ENCODE measurements around the gene ACE.

The ACE gene

DNA sequence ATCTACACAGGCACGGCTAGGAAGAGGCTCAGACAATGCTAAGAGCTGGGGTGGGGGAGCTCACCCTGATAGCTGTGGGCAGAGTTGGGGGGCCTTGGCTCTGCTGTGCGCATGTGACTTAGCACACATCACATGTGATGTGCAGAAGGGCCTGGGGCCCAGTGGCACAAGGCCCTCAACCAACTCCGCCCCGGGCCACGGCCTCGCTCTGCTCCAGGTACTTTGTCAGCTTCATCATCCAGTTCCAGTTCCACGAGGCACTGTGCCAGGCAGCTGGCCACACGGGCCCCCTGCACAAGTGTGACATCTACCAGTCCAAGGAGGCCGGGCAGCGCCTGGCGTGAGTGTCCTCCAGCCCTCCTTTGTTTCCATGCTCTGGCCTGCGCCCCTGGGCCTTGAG, 19.3 kb downstream of the ACE start:
- H3K9ac ChIP-seq = no peak overlapping the region
- no peaks in the 10 kb centered on the region for H3K36me3 ChIP-seq
- no peaks in the 10 kb centered on the region for H3K27me3 ChIP-seq
- no peak overlapping the region for H3K4me3 ChIP-seq
- 0 out of 2 replicates have a peak, but pooled peaks cover 5% of the 10 kb centered on the region for H3K4me1 ChIP-seq
- no peak overlapping the region for H3K4me2 ChIP-seq
- no peaks in the 10 kb centered on the region for H4K20me1 ChIP-seq
- no peak overlapping the region for H3K27ac ChIP-seq
- TF ChIP-seq Cebpa-rat (IDR thresholded peaks at IDR 0.05) = no peak
- no peaks in the 10 kb centered on the region for H3K9me3 ChIP-seq

DNA sequence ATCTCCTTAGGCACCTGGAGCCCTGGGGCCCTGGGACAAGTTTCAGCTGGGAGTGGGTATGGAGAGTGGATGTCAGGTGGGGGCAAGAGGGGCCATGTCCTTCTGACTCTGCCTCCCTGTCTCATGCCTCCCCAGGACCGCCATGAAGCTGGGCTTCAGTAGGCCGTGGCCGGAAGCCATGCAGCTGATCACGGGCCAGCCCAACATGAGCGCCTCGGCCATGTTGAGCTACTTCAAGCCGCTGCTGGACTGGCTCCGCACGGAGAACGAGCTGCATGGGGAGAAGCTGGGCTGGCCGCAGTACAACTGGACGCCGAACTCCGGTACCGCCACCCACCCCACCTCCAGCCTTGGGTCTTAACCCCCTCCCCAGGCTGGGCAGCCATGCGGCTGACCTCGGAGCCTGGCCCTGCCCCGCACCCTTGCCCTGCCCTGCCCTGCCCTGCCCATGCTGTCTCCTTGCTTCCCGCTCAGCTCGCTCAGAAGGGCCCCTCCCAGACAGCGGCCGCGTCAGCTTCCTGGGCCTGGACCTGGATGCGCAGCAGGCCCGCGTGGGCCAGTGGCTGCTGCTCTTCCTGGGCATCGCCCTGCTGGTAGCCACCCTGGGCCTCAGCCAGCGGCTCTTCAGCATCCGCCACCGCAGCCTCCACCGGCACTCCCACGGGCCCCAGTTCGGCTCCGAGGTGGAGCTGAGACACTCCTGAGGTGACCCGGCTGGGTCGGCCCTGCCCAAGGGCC, 20.0 kb downstream of the ACE start:
- Histone ChIP-seq H3K36me3 (no peaks in the 10 kb centered on the region), H3K9me3 (no peaks in the 10 kb centered on the region), H4K20me1 (no peaks in the 10 kb centered on the region), H3K27me3 (no peaks in the 10 kb centered on the region), H3K27ac (no peak overlapping the region), H3K4me3 (no peak overlapping the region), H3K9ac (no peak overlapping the region), H3K4me1 (0 out of 2 replicates have a peak, but pooled peaks cover 5% of the 10 kb centered on the region), H3K4me2 (no peak overlapping the region)
- TF ChIP-seq Cebpa-rat (IDR thresholded peaks at IDR 0.05) = no peak

DNA sequence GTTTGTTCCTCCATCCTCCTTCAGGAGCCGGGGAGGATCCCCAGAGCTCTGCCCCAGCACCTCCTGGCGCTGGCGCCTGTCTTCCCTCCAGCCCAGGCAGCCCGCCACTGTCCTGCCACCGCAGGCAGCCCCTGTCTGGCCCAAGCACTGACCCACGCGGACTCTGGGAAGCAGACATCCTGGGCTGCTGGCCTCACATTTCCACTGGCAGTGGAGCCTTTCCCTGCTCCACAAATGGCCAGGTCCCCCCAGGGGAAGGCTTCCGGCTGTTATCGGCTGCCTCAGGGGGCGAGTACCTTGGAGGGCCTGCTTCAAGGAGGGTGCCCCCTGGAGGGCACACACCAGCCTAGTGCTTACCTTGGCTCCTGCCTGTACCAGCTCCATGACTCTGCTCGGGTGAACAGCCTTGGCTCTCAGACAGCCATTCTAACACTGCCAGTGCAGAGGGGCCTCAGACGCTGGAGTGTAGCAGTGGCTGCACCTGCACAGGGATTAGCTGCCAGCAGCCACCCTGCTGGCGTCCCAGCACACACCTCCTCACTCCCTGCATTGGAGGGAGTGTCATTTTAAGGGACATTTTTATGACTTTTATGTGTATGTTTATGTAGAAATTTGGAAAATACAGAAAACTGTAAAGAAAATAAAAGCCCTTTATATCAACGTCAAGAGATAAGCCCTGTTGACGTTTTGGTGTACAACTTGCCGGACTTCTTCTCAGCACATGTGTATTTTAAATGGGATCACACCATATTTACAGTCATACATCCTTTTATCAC, 21.0 kb downstream of the ACE start:
- H3K9ac ChIP-seq = no peak overlapping the region
- no peaks in the 10 kb centered on the region for H3K9me3 ChIP-seq
- no peak overlapping the region for H3K27ac ChIP-seq

DNA sequence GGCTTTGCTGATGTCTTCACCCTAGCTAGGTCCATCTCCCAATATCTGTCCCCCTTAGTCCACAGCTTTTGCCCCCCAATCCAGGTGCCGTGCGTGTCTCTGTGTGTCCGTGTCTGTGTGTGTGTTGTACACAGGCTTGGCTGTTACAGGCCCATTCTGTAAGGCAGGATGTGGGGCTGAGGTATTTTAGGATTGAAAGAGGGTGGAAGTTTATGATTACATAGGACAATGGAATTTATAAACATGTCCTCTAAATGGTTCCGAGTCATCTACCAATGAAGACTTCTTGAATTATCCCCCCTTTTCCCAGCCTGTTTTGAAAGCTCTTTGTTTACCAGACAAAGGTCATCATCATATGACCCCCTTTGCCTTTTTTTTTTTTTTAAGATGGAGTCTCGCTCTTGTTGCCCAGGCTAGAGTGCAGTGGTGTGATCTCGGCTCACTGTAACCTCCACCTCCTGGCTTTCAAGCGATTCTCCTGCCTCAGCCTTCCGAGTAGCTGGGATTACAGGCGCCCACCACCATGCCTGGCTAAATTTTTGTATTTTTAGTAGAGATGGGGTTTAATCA, 21.9 kb downstream of the ACE start:
- H3K9ac ChIP-seq = no peak overlapping the region

More for the DNA sequence above, 21.0 kb downstream of the ACE start:
- Histone ChIP-seq H3K4me2 (no peak overlapping the region), H3K4me1 (0 out of 2 replicates have a peak, but pooled peaks cover 5% of the 10 kb centered on the region), H4K20me1 (no peaks in the 10 kb centered on the region), H3K36me3 (no peaks in the 10 kb centered on the region), H3K27me3 (no peaks in the 10 kb centered on the region), H3K4me3 (no peak overlapping the region)
- TF ChIP-seq Cebpa-rat (IDR thresholded peaks at IDR 0.05) = no peak

GRCh38 chr17:63500543-63501390, 23.9 kb downstream of the ACE start:
- Histone ChIP-seq H4K20me1 (no peaks in the 10 kb centered on the region), H3K27me3 (no peaks in the 10 kb centered on the region), H3K4me1 (peaks cover 11% of the 10 kb centered on the region), H3K4me2 (no peak overlapping the region), H3K27ac (no peak overlapping the region), H3K36me3 (no peaks in the 10 kb centered on the region), H3K9ac (no peak overlapping the region), H3K9me3 (peaks cover 7% of the 10 kb centered on the region), H3K4me3 (no peak overlapping the region)
- TF ChIP-seq Cebpa-rat (IDR thresholded peaks at IDR 0.05) = no peak

More for the DNA sequence above, 21.9 kb downstream of the ACE start:
- Histone ChIP-seq H4K20me1 (no peaks in the 10 kb centered on the region), H3K4me2 (no peak overlapping the region), H3K27me3 (no peaks in the 10 kb centered on the region), H3K27ac (no peak overlapping the region), H3K4me1 (peaks cover 11% of the 10 kb centered on the region), H3K4me3 (no peak overlapping the region), H3K36me3 (no peaks in the 10 kb centered on the region), H3K9me3 (no peaks in the 10 kb centered on the region)
- TF ChIP-seq Cebpa-rat (IDR thresholded peaks at IDR 0.05) = no peak

GRCh38 chr17:63503341-63503705, 26.5 kb downstream of the ACE start:
- TF ChIP-seq Cebpa-rat (IDR thresholded peaks at IDR 0.05) = no peak
- no peak overlapping the region for H3K27ac ChIP-seq
- peaks cover 11% of the 10 kb centered on the region for H3K4me1 ChIP-seq
- H3K36me3 ChIP-seq = no peaks in the 10 kb centered on the region
- no peaks in the 10 kb centered on the region for H3K27me3 ChIP-seq
- no peaks in the 10 kb centered on the region for H4K20me1 ChIP-seq
- no peak overlapping the region for H3K4me3 ChIP-seq
- H3K4me2 ChIP-seq = 0 out of 2 replicates have a peak overlapping the region, but pooled peaks have one; percentile 13
- peaks cover 7% of the 10 kb centered on the region for H3K9me3 ChIP-seq
- H3K9ac ChIP-seq = no peak overlapping the region

GRCh38 chr17:63504261-63504660, 27.4 kb downstream of the ACE start:
- no peaks in the 10 kb centered on the region for H4K20me1 ChIP-seq
- H3K9me3 ChIP-seq = peaks cover 7% of the 10 kb centered on the region
- no peak overlapping the region for H3K4me3 ChIP-seq
- no peaks in the 10 kb centered on the region for H3K27me3 ChIP-seq
- no peak overlapping the region for H3K9ac ChIP-seq
- H3K27ac ChIP-seq = no peak overlapping the region
- no peaks in the 10 kb centered on the region for H3K36me3 ChIP-seq
- no peak for TF ChIP-seq Cebpa-rat (IDR thresholded peaks at IDR 0.05)
- H3K4me1 ChIP-seq = peaks cover 10% of the 10 kb centered on the region
- H3K4me2 ChIP-seq = no peak overlapping the region

GRCh38 chr17:63505341-63505740, 28.5 kb downstream of the ACE start:
- TF ChIP-seq Cebpa-rat (IDR thresholded peaks at IDR 0.05) = no peak
- H3K4me2 ChIP-seq = no peak overlapping the region
- no peaks in the 10 kb centered on the region for H3K27me3 ChIP-seq

GRCh38 chr17:63506627-63507026, 29.8 kb downstream of the ACE start:
- no peak overlapping the region for H3K27ac ChIP-seq
- no peak for TF ChIP-seq Cebpa-rat (IDR thresholded peaks at IDR 0.05)
- no peak overlapping the region for H3K9ac ChIP-seq
- no peaks in the 10 kb centered on the region for H4K20me1 ChIP-seq
- H3K4me2 ChIP-seq = no peak overlapping the region
- H3K9me3 ChIP-seq = peaks cover 7% of the 10 kb centered on the region
- no peaks in the 10 kb centered on the region for H3K27me3 ChIP-seq
- H3K36me3 ChIP-seq = no peaks in the 10 kb centered on the region
- H3K4me3 ChIP-seq = no peak overlapping the region
- peaks cover 6% of the 10 kb centered on the region for H3K4me1 ChIP-seq

More at GRCh38 chr17:63505341-63505740, 28.5 kb downstream of the ACE start:
- Histone ChIP-seq H3K9me3 (peaks cover 7% of the 10 kb centered on the region), H3K27ac (no peak overlapping the region), H4K20me1 (no peaks in the 10 kb centered on the region), H3K4me1 (peaks cover 6% of the 10 kb centered on the region), H3K9ac (no peak overlapping the region), H3K36me3 (no peaks in the 10 kb centered on the region), H3K4me3 (no peak overlapping the region)

All from BLaER1 (cell line).